Eye (tissue), 1 donor: ENCODE measurements around the gene UBE2G2.

ENCODE experiments used
- DNase-seq: peaks from one replicate; pipeline ENCODE4 v3.0.0-alpha.2; 2015

UBE2G2 gene

DNA sequence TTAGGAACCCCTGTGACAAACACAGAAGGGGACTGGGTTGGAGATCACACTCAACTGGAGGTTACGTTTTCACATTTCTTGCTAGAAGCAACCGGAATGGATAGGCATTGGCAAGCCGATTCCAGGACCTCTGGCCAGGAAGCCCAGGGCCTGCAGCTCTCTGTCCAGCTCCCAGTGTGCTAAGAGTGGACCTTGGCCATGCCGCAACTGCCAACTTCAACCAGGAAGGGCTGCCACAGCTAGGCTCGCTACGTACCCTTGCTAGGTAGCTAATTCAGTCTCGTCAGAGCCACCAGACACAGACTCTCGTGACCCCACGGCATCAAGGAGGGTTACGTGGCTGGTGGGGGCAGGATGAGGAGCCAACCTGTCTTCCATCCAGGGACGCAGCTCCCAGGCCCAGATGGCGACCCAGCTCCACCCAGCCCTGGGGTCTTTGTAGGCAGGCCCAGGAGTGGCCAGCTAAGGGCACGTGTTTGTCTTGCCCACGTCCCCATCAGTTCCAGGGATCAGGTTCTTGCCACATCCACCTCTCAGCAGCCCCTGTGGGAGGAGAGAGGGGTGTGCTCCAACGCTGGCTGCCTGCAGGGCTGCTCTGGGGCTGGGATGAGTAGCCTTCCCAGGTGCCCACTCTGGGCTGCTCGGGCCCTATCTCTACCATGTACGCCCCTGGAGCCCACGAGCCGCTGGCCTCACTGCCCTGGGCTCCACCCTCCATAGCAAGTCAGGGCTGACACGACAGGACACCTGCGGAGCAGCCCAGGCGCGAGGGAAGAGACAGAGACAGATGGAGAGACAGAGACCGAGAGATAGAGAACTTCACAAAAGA is 39.2 kb downstream of the UBE2G2 start:
- DNase-seq: no peak

DNA sequence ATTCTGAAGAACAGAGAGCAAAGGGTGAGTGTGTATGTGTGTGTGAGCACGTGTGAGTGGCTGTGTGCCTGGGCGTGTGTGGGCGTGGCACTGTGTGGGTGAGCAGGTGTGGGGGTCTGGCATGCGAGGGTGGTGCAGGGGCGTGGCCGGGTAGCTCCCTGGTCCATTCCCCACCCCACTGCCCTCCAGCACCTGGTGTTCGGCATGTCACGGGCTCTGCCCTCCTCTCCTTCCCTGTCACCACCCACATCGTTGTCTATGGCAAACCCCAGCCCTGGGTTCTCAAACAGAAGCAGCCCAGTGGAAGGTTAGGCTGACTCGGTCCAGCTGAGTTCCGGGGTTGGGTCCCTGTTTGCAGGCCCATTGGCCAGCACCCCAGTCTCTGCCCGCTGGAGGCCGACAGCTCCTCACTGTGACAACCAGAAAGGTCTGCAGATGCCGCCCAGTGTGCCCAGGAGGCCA is 39.8 kb downstream of the UBE2G2 start:
- no peak for DNase-seq

DNA sequence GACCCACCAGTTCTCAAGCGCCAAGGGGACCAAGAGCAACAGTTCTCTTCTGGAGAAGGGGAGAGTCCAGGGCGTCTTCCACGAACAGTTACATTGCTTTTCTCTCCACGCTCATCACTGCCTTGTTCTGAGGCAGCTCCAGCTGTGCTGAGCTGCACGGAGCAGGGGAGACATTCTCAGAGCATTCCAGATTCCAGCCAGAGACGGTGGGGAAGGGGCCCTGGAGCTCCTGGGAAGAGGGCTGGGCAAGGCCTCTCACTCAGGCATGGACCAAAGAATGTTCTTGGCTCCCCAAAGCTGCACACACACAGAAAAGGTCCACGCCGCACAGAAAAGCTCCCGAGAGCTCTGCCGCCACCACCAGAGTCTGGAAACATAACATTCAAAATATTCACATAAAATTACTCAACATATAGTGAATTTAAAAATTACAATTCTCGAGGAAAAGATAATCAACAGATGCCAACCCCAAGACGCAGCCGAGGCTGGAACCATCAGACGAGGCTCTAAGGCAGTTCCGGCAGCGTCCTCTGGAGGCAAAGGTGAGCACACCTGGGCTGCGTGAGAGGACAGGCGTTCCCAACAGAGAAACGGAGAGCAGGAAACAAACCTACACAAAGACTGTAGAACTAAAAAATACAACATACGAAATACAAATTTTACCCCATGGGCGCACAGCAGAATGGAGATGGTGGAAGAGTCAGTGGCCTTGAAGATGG is 40.5 kb downstream of the UBE2G2 start:
- no peak for DNase-seq

DNA sequence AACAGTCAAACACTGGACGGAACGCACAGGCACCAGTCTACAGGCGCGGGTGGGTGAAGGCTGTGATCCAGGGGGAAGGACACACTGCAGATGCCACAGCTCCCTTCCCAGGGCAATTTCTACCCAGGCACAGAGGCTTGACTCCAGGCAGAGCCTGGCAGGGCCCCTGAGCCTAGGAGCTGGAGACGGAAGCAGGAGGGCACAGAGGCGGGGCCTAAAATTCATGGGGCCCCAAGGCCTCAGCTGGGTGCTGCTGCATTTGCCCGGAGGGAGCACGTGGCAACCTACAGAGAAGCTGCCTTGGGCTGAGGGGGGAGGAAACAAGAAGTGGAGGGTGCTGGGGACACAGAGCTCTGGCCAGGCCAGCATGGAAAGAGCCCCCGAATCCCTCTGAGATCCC is 41.2 kb downstream of the UBE2G2 start:
- DNase-seq: no peak

DNA sequence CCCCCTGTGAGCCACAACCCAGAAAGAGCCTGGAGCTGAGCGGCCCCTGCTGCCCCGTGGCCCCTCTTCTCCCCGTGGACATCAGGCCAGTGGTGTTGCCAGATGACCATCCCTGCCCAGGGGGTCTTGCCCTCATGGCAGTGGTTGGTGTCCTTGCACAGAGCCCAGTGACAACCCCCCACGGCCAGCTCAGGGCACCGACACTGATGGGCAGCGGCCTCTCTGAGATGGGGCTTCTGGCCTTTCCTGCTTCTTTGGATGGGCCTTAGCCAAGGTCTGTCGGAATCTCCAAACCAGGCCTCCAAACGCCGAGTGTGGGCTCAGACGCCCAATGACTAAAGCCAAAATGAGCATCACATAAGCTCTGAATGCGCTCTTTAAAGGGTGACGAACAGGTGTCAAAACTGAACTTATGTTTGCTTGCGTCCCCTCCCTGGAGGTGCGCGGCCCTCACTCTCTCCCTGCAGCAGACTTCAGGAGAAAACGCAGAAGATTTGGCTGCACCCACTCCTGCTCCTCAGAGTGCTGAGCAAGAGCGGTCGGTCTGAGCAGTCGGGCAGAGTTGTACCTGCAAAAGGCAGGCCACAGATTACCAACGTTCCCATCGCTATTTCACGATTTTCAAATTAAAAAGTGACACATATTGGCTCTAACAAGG is 41.9 kb downstream of the UBE2G2 start:
- no peak for DNase-seq

DNA sequence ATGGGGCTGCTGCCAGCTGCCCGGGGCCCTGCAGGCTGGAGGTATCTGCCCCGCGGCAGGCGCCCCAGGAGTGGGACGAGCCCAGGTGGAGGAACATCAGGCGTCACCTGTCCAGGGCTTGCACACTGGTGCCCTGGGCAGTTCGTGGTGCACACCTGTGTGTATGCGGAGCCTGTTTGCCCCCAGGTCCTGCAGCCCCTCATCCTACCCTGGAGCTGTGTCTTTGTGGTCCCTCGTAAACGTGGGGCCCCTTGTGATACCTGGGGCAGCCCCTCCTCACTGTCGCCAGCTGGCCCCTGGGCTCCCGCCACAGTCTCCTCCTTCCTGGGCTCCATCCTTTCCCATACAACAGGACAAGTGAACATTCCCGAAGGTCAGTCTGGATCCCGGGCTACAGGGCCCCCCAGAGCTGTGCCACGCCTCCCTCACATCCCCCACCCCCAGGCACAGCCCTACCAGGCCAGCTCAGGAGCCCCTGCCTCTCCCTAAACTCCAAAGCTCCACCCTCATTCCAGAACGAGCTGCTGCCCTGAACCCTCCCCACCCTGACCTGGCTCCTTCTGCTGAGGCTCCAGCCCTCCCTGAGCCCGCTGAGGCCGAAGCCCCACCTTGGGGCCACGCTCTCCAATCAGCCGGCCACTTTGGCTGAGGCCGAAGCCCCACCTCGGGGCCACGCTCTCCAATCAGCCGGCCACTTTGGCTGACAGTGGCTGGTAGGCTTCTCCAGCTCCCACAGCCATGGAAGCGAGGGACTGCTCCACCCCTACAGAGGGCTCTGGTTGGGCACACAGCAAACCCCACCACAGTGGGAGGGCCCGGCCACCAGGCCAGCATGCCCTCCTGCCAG is 42.6 kb downstream of the UBE2G2 start:
- DNase-seq: no peak

DNA sequence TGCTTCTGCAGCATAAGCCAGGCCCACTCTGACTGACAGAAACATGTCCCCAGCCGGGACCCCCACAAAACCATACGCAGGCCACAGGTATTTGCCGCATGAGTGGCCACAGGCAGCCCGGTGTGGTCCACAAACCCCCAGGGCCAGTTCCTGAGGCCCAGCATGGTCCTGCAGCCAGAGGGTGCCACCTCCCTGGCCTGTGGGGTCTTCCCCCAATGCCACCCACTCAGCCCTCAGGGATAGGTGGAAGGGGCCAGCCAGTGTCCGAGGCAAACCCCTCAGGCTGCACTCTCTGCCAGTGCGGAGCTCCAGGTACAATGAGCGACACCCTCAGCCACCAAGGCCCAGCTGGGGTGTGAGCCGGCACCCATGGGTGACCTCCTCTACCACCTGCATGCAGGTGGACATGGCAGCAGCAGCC is 43.5 kb downstream of the UBE2G2 start:
- no peak for DNase-seq

DNA sequence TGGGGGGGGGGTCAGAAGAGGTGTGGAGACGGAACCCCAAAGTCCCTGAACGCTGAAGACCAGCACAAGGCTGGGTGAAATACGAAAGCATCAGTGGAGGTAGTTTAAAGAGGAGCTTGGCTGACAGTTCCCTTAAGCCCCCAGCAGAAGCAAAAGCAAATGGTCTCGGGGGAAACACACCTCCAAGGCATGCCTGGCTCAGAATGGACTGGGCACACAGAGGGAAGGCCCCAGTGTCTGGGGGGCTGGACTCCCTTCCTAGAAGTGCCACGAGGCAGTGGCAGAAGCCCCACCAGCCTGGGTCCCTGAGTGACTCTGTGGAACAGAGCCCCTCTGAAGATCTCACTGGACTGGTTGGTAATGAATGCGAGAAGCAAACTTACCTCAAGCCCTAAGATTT is 43.9 kb downstream of the UBE2G2 start:
- no peak for DNase-seq

DNA sequence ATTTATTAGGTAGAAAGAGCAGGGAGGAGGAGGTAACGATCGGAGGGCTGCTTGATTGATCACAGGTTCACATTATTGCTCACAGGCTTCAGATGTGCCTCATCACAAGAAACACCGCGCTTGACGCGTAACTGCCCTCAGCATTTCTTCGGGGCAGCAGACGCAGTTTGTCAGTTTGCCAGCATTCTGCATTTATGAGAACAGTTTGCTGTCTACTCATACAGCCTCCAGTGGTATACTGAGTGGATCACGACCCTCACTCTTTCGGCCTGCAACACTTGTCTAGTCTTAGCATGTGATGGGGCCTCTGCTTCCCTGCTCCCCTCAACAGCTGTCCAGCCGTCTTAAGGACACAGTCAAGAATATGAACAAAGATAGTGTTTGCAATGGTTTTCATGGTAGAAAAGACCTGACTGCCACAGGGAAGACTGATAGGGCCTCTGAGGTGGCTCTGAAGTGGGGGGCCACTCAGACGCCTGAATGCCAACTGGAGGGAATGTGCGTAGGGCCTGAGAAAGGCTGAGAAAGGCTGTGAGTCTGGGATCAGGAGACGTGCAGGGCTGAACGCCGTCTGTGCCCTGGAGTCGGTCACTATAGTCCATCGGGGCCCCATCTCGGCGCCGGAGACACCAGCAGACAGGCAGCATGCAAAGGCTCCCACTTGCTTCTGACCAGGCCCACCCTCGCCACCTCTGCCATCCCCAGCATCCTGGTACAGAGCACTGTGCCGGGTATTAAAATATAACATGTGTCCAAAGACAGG is 45.0 kb downstream of the UBE2G2 start:
- no peak for DNase-seq

DNA sequence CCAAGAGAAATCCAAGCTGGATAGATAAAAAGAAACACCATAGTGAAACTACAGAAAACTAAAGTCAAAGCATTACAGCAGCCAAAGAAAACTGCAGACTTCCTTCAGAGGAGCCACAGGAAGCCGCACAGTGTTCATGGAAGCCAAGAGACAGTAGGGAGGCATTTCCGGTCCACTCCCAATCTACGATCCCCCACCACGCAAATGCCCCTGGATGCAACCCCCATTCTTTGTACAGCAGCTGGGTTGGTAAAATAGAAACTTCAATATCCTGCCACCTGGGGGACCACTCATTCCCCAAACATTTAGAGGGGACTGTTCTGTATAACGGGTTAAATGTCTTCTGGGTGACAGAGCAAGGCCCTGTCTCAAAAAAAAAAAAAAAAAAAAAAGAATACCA is 46.4 kb downstream of the UBE2G2 start:
- no peak for DNase-seq

DNA sequence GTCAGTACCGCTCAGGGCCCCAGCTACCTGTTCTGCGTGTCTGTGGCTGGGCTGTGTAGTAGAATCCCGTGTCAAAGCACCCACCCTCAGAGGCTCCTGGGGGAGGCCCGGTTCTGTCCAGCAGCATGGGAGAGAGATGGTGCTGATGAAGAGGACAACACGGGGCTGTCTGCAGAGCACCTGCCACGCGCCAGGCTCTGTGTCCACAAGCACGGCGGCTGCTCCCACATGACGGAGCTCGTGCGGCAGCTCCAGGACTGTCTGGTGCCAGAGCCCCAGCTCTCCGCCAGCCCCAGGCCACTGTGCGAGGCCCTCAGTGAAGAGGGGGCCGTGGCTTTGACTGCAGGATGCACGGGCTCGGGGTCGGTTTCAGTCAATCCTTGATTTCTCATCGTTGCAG is 48.3 kb downstream of the UBE2G2 start:
- DNase-seq: no peak

DNA sequence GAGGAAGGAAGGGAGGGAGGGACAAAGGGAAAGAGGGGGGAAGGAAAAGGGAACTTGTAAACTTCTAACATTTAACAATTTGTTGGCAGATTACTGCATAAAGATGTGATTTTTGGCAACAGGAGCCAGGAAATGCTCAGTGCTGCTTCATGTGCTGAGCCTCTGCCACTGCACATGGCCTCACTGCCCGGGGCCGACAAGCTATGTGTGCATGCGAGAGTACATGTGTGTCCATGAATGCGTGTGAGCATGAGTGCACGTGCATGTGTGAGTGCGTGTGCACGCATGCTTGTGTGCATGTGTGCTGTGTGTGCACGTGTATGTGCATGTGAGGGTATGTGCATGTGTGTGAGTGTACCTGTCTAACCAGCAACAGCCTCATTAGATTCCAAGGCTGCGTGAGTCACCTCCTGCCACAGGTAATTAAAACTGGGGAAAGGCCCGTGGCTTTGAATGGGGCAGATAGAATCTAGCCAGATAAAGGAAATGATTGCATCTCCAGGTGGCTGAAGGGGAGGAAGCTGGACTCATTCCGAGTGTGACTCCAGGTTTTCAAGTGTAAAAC is 48.9 kb downstream of the UBE2G2 start:
- peak; percentile 46 for DNase-seq

DNA sequence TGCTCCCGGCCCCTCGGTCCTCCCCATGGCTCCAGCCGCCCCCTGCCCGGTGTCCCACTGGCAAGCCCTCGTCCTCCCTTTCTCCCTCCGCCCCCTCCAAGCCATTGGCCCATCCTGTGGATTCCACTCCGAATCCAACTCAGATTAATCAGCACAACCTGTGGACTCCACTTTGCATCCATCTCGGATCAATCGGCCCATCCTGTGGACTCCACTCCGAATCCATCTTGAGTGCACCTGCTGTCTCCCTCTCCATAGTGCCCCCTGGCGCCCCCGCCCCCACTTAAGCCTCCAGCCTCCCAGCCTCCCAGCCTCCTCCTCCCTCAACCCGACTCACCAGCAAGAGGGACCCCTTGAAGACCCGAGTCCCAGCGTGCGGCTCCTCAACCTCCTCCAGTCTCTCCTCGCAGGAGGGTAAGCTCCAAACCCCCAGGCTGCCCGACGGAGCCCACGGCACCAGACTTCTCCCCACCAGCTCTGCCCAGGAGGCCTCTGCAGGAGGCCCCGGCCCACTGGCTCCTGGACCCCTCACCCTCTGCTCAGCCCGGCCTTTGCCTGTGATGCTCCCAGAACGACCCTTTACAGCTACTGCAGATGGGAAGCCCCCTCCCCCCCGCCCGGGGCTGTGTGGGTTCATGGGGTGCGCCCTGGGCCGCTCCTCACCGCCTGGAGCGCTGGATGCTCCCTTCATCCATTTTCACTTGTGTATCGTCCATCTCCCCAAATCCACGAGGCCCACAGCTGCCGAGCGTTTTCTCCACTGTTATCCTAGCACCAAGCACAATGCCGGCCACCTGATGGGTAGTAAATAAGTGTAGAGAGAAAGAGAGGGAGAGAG is 49.6 kb downstream of the UBE2G2 start:
- DNase-seq: no peak

DNA sequence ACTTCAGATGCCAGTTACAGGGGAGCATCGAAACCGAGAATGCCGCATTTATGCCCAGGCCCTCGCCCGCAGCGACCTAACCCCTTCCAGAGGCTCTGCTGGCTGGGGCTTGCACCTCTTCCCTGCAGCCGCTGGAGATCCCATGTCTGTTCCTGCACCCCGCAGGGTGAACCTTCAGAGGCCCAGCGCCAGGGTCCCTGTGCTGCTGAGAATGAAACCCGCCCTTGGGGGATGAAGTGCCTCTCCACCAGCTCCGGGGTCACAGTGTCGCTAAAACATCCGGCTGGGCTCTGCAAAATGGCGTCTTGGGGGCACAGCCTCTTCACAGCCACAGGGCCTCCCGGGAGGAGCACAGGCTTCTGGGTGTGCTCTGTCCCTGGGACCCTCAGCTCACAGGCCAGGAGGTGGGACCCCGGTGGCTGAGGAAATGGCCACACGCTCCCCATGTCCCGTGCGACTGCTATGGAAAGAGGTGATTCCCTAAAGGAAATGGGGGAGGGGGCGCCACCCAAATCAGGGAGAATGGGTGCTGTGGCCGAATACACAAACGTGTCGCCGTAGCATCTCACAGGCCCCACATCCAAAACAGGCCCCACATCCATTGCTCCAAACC is 50.3 kb downstream of the UBE2G2 start:
- peak; percentile 20 for DNase-seq

DNA sequence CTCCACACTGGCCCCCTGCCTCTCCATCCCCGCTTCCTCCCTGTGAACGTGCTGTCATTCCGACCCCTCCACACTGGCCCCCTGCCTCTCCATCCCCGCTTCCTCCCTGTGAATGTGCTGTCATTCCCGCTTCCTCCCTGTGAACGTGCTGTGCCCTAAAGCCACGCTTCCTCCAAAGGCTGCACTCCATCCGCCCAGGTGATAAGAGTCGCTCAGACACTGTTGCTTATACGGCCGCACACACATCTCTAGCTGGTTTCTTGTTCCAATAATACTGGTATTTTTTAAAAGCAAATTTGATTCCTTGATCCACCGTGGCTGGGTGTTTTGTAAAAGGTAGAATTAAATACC is 51.0 kb downstream of the UBE2G2 start:
- DNase-seq: peak; percentile 56

DNA sequence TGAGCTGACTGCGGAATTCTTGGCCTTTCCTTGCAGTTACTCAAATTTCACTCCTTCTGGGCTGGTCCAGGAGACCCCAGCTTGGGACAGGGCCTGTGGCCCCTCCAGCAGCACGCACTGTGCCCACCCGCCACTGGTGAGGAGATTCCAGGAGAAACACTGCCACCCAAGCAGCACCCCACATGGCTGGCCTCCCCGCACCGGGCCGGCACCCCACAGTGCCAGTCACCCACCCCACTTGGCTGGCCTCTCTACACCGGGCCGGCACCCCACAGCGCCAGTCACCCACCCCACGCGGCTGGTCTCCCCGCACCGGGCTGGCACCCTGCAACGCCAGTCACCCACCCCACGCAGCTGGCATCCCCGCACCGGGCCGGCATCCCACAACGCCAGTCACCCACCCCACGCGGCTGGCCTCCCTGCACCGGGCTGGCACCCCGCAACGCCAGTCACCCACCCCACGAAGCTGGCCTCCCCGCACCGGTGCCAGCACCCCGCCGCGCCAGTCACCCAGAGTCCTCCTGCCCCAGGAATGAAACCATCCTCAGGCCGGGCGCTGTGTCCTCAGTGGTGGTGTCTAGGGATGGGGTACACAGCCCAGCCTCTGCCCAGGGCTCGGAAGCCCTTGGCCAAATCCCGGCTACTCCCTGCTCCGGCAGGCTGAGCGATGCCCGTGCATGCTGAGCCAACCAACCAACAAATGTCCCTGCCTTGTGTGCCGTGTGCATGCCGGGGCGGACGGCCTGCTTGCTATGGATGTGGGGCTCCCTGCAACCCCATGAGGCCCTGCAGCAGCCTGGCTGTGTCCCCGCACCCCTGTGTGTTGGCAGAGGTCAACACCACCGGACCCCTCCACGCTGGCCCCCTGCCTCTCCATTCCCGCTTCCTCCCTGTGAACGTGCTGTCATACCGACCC is 51.6 kb downstream of the UBE2G2 start:
- DNase-seq: no peak

DNA sequence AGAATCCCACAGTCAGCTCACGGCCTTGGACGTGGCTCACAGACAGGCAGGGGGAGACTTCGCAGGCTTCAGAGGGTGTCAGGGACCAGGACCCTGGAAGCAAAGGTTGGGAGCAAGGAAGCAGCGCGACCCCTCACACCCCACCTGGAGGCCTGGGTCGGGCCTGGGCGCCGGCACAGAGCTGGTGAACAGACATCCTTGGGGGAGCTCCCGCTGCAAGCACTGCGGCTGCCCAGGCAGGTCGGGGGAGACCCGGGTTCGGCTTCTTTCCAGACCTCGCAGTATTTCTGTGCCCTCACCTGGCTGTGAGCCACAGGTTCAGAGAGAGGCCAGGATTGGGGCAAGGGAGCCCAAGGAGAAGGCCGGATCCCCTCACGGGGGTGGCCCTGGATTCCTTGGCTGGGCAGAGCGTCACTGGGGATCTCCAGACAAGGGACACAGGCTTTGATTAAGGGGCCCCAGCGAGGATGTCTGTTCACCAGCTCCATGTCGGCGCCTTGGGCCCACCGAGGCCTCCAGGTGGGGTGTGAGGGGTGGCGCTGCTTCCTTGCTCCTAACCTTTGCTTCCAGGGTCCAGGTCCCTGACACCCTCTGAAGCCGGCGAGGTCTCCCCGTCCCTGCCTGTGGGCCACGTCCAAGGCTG is 52.4 kb downstream of the UBE2G2 start:
- DNase-seq: no peak

DNA sequence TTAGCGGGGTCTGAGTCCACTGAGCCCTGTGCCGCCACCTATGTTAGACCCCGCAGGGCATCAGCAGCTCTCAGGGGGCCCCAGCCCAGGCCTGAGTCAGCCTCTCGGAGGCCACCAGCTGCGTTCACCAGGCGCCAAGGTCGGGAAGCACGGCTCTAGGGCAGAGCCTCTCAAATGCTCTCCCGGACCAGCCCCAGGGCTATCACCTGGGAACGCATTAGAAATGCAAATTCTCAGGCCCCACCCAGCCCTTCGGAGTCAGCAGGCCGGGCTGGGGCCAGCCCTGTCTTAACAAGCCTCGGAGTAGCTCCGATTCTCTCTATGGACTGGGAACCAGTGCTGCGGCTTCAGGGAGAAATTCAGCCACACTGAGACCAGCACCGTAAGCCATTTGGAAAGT is 53.0 kb downstream of the UBE2G2 start:
- DNase-seq: no peak
